ENCODE measurements around the gene EBF3.

EBF3 gene

GRCh38 chr10:129949891-129950291 lies 14.2 kb downstream of the EBF3 start:
- ATAC-seq (ENCODE audit: low read depth) = no peak
- no peak for DNase-seq (ENCODE audit: low spot score in 2 of 2)
- Mint-ChIP-seq H3K4me3 (no peak overlapping the region), H3K27me3 (peaks cover 9% of the 10 kb centered on the region), H3K36me3 (no peaks in the 10 kb centered on the region), H3K27ac (no peak overlapping the region), H3K9me3 (peaks cover 2% of the 10 kb centered on the region), H3K4me1 (no peaks in the 10 kb centered on the region)

- no peak overlapping the region for H3K4me3 Mint-ChIP-seq
- H3K27me3 Mint-ChIP-seq = peaks cover 8% of the 10 kb centered on the region
- peaks cover 2% of the 10 kb centered on the region for H3K9me3 Mint-ChIP-seq
- no peak for DNase-seq (ENCODE audit: low spot score in 2 of 2)
- no peak for ATAC-seq (ENCODE audit: low read depth)
- no peak overlapping the region for H3K27ac Mint-ChIP-seq
- no peaks in the 10 kb centered on the region for H3K36me3 Mint-ChIP-seq
- no peaks in the 10 kb centered on the region for H3K4me1 Mint-ChIP-seq
These were observed 14.7 kb downstream of the EBF3 start for GRCh38 chr10:129949411-129949810.

- Mint-ChIP-seq H3K9me3 (no peaks in the 10 kb centered on the region), H3K36me3 (no peaks in the 10 kb centered on the region), H3K4me3 (no peak overlapping the region), H3K27ac (no peak overlapping the region), H3K27me3 (peaks cover 4% of the 10 kb centered on the region), H3K4me1 (no peaks in the 10 kb centered on the region)
- ATAC-seq (ENCODE audit: low read depth) = no peak
- no peak for DNase-seq (ENCODE audit: low spot score in 2 of 2)
These were observed 17.2 kb downstream of the EBF3 start for GRCh38 chr10:129946859-129947258.

DNA sequence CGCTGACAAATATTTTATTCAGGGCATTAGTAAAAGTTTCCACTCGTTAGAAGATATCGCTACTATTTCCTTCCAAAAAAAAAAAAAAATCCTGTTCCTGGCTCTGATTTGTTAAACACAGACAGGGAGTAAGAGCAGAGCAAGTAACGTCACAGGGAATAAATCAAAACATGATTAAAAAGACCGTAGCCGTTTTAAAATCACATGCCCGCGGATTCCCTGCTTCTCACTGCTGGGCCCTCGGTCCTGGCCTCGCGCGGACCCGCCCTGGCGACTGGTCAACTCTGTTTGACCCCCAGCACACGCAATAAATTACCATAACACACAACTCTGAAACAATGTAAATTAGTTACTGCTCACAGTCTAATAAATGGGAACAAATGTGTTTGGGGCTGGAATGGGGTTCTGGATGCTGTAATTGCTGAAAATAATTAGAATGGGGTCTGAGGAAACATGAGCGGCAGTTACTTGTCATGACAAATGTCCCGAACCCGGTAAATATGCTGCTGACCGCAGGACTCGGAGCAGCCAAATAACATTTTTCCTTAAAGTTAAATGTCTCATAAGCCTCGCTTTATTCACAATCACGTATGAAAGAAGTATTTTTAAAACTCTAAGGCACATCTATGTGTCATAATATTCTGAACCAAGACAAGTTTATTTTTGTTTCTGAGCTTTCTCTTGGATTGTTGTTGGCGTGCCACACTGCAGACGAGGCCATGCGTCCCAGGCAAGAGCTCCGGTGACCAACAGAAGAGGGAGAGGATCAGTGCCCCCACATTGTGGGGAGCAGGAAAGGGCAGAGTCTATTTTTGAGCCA lies 17.9 kb downstream of the EBF3 start:
- DNase-seq (ENCODE audit: low spot score in 2 of 2) (no peak), ATAC-seq (ENCODE audit: low read depth) (no peak)
- Mint-ChIP-seq H3K4me1 (no peaks in the 10 kb centered on the region), H3K9me3 (no peaks in the 10 kb centered on the region), H3K27ac (no peak overlapping the region), H3K27me3 (peaks cover 2% of the 10 kb centered on the region), H3K36me3 (no peaks in the 10 kb centered on the region), H3K4me3 (no peak overlapping the region)

GRCh38 chr10:129945526-129945925 lies 18.5 kb downstream of the EBF3 start:
- Mint-ChIP-seq H3K27ac (no peak overlapping the region), H3K4me1 (no peaks in the 10 kb centered on the region), H3K27me3 (peaks cover 2% of the 10 kb centered on the region), H3K4me3 (no peak overlapping the region), H3K9me3 (no peaks in the 10 kb centered on the region), H3K36me3 (no peaks in the 10 kb centered on the region)
- ATAC-seq (ENCODE audit: low read depth) (no peak), DNase-seq (ENCODE audit: low spot score in 2 of 2) (no peak)

DNA sequence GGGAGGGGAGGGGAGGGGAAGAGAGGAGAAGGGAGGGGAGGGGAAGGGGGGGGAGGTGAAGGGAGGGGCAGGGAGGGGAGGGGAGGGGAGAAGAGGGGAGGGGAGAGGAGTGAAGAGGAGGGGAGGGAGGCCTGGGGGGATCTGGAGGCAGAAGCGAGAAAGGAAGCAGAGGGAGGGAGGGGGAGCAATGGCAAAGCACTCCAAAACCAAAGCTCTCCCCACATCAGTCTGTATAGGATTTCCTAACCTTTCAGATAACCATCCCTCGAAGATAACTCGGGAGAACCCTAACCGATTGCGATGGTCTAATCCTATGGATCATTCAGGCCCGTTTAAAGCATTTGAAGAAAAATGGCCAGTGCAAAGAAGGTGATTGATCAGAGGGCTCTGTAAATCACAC lies 19.0 kb downstream of the EBF3 start:
- H3K4me1 Mint-ChIP-seq = no peaks in the 10 kb centered on the region
- no peak overlapping the region for H3K27ac Mint-ChIP-seq
- no peaks in the 10 kb centered on the region for H3K9me3 Mint-ChIP-seq
- DNase-seq (ENCODE audit: low spot score in 2 of 2) (no peak), ATAC-seq (ENCODE audit: low read depth) (no peak)
- no peaks in the 10 kb centered on the region for H3K36me3 Mint-ChIP-seq
- peaks cover 2% of the 10 kb centered on the region for H3K27me3 Mint-ChIP-seq
- H3K4me3 Mint-ChIP-seq = no peak overlapping the region

- H3K4me1 Mint-ChIP-seq = peaks cover 2% of the 10 kb centered on the region
- no peak overlapping the region for H3K4me3 Mint-ChIP-seq
- ATAC-seq (ENCODE audit: low read depth) (no peak), DNase-seq (ENCODE audit: low spot score in 2 of 2) (no peak)
- H3K27me3 Mint-ChIP-seq = peaks cover 4% of the 10 kb centered on the region
- no peaks in the 10 kb centered on the region for H3K36me3 Mint-ChIP-seq
- H3K9me3 Mint-ChIP-seq = no peaks in the 10 kb centered on the region
- no peak overlapping the region for H3K27ac Mint-ChIP-seq
These were observed 19.6 kb downstream of the EBF3 start for GRCh38 chr10:129944456-129944855.

GRCh38 chr10:129942936-129943715 lies 20.9 kb downstream of the EBF3 start:
- Mint-ChIP-seq H3K27me3 (peaks cover 2% of the 10 kb centered on the region), H3K36me3 (no peaks in the 10 kb centered on the region), H3K9me3 (no peaks in the 10 kb centered on the region), H3K27ac (no peak overlapping the region), H3K4me1 (peaks cover 2% of the 10 kb centered on the region), H3K4me3 (no peak overlapping the region)
- no peak for ATAC-seq (ENCODE audit: low read depth)
- no peak for DNase-seq (ENCODE audit: low spot score in 2 of 2)

DNA sequence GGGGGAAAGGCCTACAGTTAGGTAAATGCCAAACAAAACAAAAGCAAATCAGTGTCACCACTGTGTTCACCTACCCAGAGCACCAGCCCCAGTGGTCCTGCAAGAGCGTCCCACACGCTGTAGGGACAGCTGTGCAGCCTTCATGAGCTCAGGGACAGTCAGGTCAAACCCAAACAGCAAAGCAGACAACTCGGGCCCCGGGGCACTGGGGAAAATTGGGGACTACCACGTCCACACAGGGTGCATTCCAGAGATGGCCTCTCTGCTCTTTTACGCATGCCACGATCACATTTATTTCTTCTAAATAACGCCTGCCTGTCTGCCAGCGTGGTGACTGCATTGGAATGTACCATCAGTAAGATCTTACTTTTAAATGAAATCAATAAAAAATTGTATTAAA lies 21.7 kb downstream of the EBF3 start:
- H3K4me3 Mint-ChIP-seq = no peak overlapping the region
- no peak for ATAC-seq (ENCODE audit: low read depth)
- DNase-seq (ENCODE audit: low spot score in 2 of 2) = no peak
- peaks cover 2% of the 10 kb centered on the region for H3K4me1 Mint-ChIP-seq
- peaks cover 2% of the 10 kb centered on the region for H3K27me3 Mint-ChIP-seq
- H3K36me3 Mint-ChIP-seq = no peaks in the 10 kb centered on the region
- no peak overlapping the region for H3K27ac Mint-ChIP-seq
- H3K9me3 Mint-ChIP-seq = no peaks in the 10 kb centered on the region

DNA sequence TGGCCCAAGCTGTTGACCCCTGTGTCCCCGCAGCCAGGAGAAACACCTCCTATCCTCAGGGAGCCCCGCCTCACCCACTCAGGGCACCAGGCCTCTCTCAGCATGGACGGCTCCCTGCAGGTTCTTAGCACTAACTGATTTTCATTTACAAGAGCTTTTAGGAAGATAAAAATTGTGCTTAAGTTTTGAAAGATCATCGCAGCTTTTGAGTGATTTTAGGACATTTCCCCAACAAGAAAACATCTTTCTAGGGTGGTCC lies 22.1 kb downstream of the EBF3 start:
- Mint-ChIP-seq H3K9me3 (no peaks in the 10 kb centered on the region), H3K27me3 (peaks cover 2% of the 10 kb centered on the region), H3K36me3 (no peaks in the 10 kb centered on the region), H3K4me3 (no peak overlapping the region), H3K4me1 (peaks cover 2% of the 10 kb centered on the region), H3K27ac (no peak overlapping the region)
- ATAC-seq (ENCODE audit: low read depth) = no peak
- no peak for DNase-seq (ENCODE audit: low spot score in 2 of 2)

DNA sequence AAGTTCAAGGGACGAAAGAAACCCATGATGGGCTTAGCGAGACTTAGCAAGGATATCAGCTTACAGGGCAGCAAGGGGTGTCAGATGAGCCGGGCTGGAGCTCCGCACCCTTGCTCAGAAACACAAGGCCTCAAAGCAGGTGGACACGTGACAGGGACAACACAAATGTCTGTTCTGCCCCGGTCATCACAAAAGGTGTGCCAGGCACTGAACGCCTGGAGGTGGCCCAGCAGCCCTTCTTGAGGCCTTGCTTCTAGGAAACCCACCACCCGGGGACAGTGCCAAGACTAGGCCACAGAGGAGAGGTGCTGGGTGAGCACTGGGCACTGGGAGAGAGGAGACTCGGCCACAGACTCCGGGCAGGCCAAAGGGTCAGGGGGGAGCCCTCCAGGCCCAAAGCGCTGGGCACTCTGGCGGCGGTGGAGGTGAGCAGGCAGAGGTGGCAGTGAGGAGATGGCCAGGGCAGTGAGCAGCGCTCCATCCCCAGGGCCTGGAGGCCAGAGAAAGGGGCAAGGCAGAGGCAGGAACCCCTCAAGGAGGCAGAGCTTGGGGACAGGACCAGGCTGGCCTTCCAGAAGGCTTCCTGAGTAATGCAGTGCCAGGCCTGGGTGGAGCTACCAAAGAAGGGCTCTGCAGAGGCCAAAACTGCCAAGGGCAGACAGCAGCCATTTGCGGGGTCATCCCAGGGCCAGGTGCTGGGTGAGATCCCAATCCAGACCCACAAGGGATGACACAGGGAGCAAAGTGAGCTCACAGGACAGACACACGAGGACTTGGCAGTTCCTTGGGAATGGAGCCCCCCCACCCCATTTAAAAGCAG lies 22.7 kb downstream of the EBF3 start:
- Mint-ChIP-seq H3K4me3 (no peak overlapping the region), H3K4me1 (peaks cover 2% of the 10 kb centered on the region), H3K27ac (no peak overlapping the region), H3K9me3 (no peaks in the 10 kb centered on the region), H3K27me3 (peaks cover 2% of the 10 kb centered on the region), H3K36me3 (no peaks in the 10 kb centered on the region)
- ATAC-seq (ENCODE audit: low read depth) = no peak
- no peak for DNase-seq (ENCODE audit: low spot score in 2 of 2)

- Mint-ChIP-seq H3K27ac (no peak overlapping the region), H3K4me1 (peaks cover 2% of the 10 kb centered on the region), H3K36me3 (no peaks in the 10 kb centered on the region), H3K27me3 (peaks cover 2% of the 10 kb centered on the region), H3K4me3 (no peak overlapping the region), H3K9me3 (no peaks in the 10 kb centered on the region)
- no peak for ATAC-seq (ENCODE audit: low read depth)
- no peak for DNase-seq (ENCODE audit: low spot score in 2 of 2)
These were observed 23.4 kb downstream of the EBF3 start for GRCh38 chr10:129940617-129941198.

- H3K9me3 Mint-ChIP-seq = no peaks in the 10 kb centered on the region
- H3K4me1 Mint-ChIP-seq = peaks cover 2% of the 10 kb centered on the region
- ATAC-seq (ENCODE audit: low read depth) (no peak), DNase-seq (ENCODE audit: low spot score in 2 of 2) (no peak)
- no peak overlapping the region for H3K27ac Mint-ChIP-seq
- no peaks in the 10 kb centered on the region for H3K36me3 Mint-ChIP-seq
- peaks cover 2% of the 10 kb centered on the region for H3K27me3 Mint-ChIP-seq
- no peak overlapping the region for H3K4me3 Mint-ChIP-seq
These were observed 24.4 kb downstream of the EBF3 start for GRCh38 chr10:129939416-129940275.

Data from memory B cell (primary cell).